Activated CD8-positive, alpha-beta T cell treated with anti-CD3 and anti-CD28 coated beads, Interleukin-2, amount 10 ng/mL, durations not matched to agents 7 days and 5 days (primary cell): ENCODE data around the gene PRDM15. TPM values are rescaled to one million over a fixed set of nuclear protein-coding genes. Genes with fewer than 3 reads are reported as not detected.
"Not testable (repeated sequence)": the region's sequence is repeated elsewhere in the genome, so short reads cannot be mapped to it uniquely, and the experiment has no call there.

Source experiments
- ATAC-seq: fragments of 150-1000 bp; cut with Tn5 transposase; one replicate; pipeline ENCODE4 v1.10.0; 2021; ENCODE audit warnings: moderate library complexity
- CTCF ChIA-PET: fragments of 350-600 bp; sonication (Branson Sonifier 250); formaldehyde crosslinking; loops from one replicate; lab custom pipeline; 2021; ENCODE audit warnings: antibody characterized with exemption; lab: Charles Lee
- POLR2A ChIA-PET: fragments of 350-600 bp; sonication (Branson Sonifier 250); formaldehyde crosslinking; loops from one replicate; lab custom pipeline; 2021; ENCODE audit warnings: antibody characterized with exemption; lab: Charles Lee
- DNase-seq: peaks from one replicate; pipeline ENCODE4 v3.0.0-alpha.2; 2020
- H3K27ac Mint-ChIP-seq: one replicate; pipeline ENCODE4 v1.8.0; 2021; ENCODE audit warnings: mild to moderate bottlenecking, mixed read lengths
- H3K27me3 Mint-ChIP-seq: one replicate; pipeline ENCODE4 v1.8.0; 2021; ENCODE audit warnings: low read depth, mixed read lengths
- H3K36me3 Mint-ChIP-seq: one replicate; pipeline ENCODE4 v1.8.0; 2021; ENCODE audit warnings: low read depth, mixed read lengths
- H3K4me1 Mint-ChIP-seq: one replicate; pipeline ENCODE4 v1.8.0; 2021; ENCODE audit warnings: low read depth, mixed read lengths
- H3K4me3 Mint-ChIP-seq: one replicate; pipeline ENCODE4 v1.8.0; 2021; ENCODE audit warnings: mild to moderate bottlenecking, mixed read lengths
- H3K9me3 Mint-ChIP-seq: one replicate; pipeline ENCODE4 v1.8.0; 2022; ENCODE audit warnings: mixed read lengths; ENCODE audit not compliant: insufficient read depth
- total RNA-seq, 2 experiments: library from RNA; stranded (reverse); gene quantifications; one replicate each; pipeline ENCODE4 v1.2.3, GENCODE V29; 2021

The PRDM15 gene
- total RNA-seq, 2 experiments from 2014 or later: 8.5 to 9.6 TPM

DNA sequence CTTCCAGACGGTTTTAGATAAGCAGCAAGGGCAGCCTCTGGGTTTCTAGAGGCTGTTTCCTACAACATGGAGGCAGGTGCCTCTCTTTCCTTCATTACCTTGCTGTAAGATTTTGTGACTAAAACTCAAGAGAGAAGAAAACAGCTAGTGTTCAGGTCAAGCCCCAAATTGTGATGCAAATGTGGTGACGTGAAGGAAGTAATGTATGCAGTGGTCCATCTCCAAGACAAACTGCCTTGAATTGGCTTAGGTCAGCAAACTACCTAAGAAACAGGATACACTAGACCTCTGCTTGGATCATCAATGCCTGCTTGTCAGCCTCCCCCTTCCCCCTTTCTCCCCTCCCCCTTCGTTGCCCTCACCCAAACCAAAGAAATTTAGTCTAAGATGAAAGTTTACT, 83.4 kb downstream of the PRDM15 start:
- H3K4me1 Mint-ChIP-seq: no peaks in the 10 kb centered on the region
- peaks cover 15% of the 10 kb centered on the region for H3K9me3 Mint-ChIP-seq
- no peak overlapping the region for H3K27ac Mint-ChIP-seq

GRCh38 chr21:41794600-41794999, 84.5 kb downstream of the PRDM15 start:
- H3K4me1 Mint-ChIP-seq: no peaks in the 10 kb centered on the region
- no peak overlapping the region for H3K4me3 Mint-ChIP-seq
- peaks cover 9% of the 10 kb centered on the region for H3K27me3 Mint-ChIP-seq
- peaks cover 3% of the 10 kb centered on the region for H3K36me3 Mint-ChIP-seq
- ATAC-seq (no peak), DNase-seq (no peak)
- peaks cover 15% of the 10 kb centered on the region for H3K9me3 Mint-ChIP-seq
- POLR2A ChIA-PET: interaction anchor here (0.6 kb wide), 1 partner anchor 9 kb away, joined by 3 read pairs; no protein-coding TSS in a partner anchor
- no peak overlapping the region for H3K27ac Mint-ChIP-seq
- CTCF ChIA-PET: no interaction called here

More for the DNA sequence above, 83.4 kb downstream of the PRDM15 start:
- ATAC-seq (no peak), DNase-seq (no peak)
- H3K4me3 Mint-ChIP-seq: no peak overlapping the region
- H3K27me3 Mint-ChIP-seq: peaks cover 4% of the 10 kb centered on the region
- POLR2A ChIA-PET: no interaction called here
- peaks cover 5% of the 10 kb centered on the region for H3K36me3 Mint-ChIP-seq
- CTCF ChIA-PET: no interaction called here

DNA sequence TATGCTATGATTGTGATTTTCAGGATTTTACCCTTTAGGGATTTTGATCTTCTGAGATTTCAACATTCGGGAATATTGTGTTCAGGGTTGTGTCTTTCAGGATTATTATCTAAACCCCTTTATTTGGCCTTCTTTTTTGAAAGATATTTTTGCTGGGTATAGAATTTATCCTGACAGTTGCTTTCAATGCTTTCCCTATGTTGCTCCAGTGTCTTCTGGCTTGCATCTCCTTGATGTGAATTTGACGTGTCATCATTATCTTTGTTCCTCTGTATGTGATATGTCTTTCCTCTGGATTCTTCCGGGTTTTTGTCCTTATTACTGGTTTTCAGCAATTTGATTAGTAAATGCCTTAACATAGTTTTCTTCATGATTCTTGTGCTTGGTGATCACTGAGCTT, 86.4 kb downstream of the PRDM15 start:
- CTCF ChIA-PET: interaction anchor here (1.7 kb wide), 1 partner anchor 24 kb away, joined by 4 read pairs; no protein-coding TSS in a partner anchor
- POLR2A ChIA-PET: no interaction called here
- no peaks in the 10 kb centered on the region for H3K4me1 Mint-ChIP-seq

GRCh38 chr21:41786509-41786987, 92.6 kb downstream of the PRDM15 start:
- CTCF ChIA-PET: interaction anchor here (0.6 kb wide), 1 partner anchor 151 kb away, joined by 3 read pairs; no protein-coding TSS in a partner anchor
- no peak for ATAC-seq
- POLR2A ChIA-PET: no interaction called here
- peaks cover 4% of the 10 kb centered on the region for H3K4me1 Mint-ChIP-seq
- H3K9me3 Mint-ChIP-seq: peaks cover 3% of the 10 kb centered on the region
- peaks cover 32% of the 10 kb centered on the region for H3K27me3 Mint-ChIP-seq
- DNase-seq: no peak
- H3K4me3 Mint-ChIP-seq: no peak overlapping the region
- H3K36me3 Mint-ChIP-seq: no peaks in the 10 kb centered on the region
- H3K27ac Mint-ChIP-seq: no peak overlapping the region

More for the DNA sequence above, 86.4 kb downstream of the PRDM15 start:
- Mint-ChIP-seq H3K36me3 (no peaks in the 10 kb centered on the region), H3K27ac (no peak overlapping the region), H3K9me3 (peaks cover 15% of the 10 kb centered on the region), H3K27me3 (peaks cover 14% of the 10 kb centered on the region), H3K4me3 (no peak overlapping the region)
- ATAC-seq: no peak
- DNase-seq: no peak

- H3K27ac Mint-ChIP-seq, CTCF ChIA-PET, ATAC-seq, DNase-seq, H3K4me1 Mint-ChIP-seq, H3K4me3 Mint-ChIP-seq, H3K9me3 Mint-ChIP-seq, H3K36me3 Mint-ChIP-seq: not testable (repeated sequence)
- POLR2A ChIA-PET: interaction anchor here (0.6 kb wide), 2 partner anchors 9 to 60 kb away, joined by 3 read pairs; no protein-coding TSS in a partner anchor
- peaks cover 37% of the 10 kb centered on the region for H3K27me3 Mint-ChIP-seq
Measured at GRCh38 chr21:41785262-41785661, 93.9 kb downstream of the PRDM15 start.

GRCh38 chr21:41784456-41785102, 94.6 kb downstream of the PRDM15 start:
- Mint-ChIP-seq H3K27me3 (peaks cover 35% of the 10 kb centered on the region), H3K4me3 (no peak overlapping the region), H3K9me3 (no peaks in the 10 kb centered on the region), H3K27ac (no peak overlapping the region), H3K36me3 (no peaks in the 10 kb centered on the region), H3K4me1 (peaks cover 4% of the 10 kb centered on the region)
- POLR2A ChIA-PET: interaction anchor here (0.6 kb wide), 1 partner anchor 59 kb away, joined by 3 read pairs; no protein-coding TSS in a partner anchor
- CTCF ChIA-PET: no interaction called here
- no peak for ATAC-seq
- DNase-seq: no peak

DNA sequence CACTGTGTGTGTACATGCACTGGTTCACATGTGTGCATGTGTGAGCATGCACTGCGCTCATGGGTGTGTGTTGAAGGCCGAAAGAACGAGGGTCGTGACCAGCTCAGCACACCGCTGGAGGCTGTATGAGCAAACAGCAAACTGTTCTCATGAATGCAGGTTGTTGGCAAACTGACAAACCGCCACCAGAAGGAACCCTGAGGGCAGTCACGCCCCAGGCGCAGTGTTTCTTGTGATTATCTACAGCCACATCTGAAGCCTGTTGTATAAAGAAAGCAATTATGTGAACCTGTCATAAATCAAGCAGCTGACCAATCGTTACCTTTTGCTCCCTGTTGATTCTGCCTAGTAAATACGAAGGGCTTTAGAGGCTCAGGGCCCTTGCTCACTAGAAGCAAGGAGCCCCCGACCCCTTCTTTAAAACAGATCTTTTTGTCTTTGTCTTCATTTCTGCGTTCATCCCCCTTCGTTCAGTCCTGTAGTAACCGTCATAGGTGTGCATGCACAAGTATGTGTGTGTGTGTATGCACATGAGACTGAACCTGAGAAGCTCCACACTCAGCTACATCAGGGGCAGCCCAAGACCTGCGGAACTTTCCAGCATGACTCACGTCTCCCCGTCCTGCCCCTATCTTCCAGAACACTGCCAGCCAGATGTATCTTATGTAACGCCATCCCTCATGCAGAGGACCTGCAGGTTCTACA, 95.5 kb downstream of the PRDM15 start:
- H3K27ac Mint-ChIP-seq: no peak overlapping the region
- POLR2A ChIA-PET: no interaction called here
- CTCF ChIA-PET: no interaction called here
- no peak overlapping the region for H3K4me3 Mint-ChIP-seq
- H3K9me3 Mint-ChIP-seq: no peaks in the 10 kb centered on the region
- ATAC-seq: no peak
- H3K36me3 Mint-ChIP-seq: no peaks in the 10 kb centered on the region
- peak; percentile 40 for DNase-seq
- peaks cover 39% of the 10 kb centered on the region for H3K27me3 Mint-ChIP-seq
- H3K4me1 Mint-ChIP-seq: peaks cover 4% of the 10 kb centered on the region

GRCh38 chr21:41781050-41781410, 98.1 kb downstream of the PRDM15 start:
- Mint-ChIP-seq H3K9me3 (no peaks in the 10 kb centered on the region), H3K36me3 (no peaks in the 10 kb centered on the region), H3K27me3 (peaks cover 34% of the 10 kb centered on the region), H3K27ac (no peak overlapping the region), H3K4me3 (no peak overlapping the region), H3K4me1 (peaks cover 4% of the 10 kb centered on the region)
- no peak for ATAC-seq
- ChIA-PET POLR2A (no interaction called here), CTCF (no interaction called here)
- no peak for DNase-seq

DNA sequence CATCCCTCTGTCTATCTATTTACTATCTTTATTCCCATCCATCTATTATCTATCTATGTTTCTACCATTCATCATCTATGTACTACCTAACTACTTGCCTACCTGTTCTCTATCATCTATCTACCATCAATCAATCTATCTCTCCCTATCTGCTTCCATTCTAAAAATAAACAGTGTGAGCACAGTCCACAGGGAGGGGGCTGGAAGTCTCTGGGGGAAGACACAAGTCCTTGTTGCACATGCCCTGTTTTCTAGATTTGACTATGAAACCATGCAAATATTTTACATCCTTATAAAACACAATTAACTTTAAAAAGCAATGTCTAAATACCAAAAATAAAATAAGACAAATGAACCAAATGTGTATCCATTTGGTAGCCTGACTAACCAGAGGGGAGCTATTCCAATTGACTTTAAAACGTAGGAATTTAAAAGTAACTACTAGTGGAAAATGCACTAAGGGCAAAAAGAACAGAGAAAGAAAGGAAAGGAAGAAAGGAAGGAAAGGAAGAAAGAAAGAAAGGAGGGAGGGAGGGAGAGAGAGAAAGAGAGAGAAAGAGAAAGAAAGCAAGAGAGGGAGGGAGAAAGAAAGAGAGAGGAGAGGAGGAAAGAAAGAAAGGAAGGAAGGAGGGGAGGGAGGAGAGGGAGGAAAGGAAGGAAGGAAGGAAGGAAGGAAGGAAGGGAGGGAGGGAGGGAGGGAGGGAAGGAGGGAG, 98.7 kb downstream of the PRDM15 start:
- peaks cover 4% of the 10 kb centered on the region for H3K4me1 Mint-ChIP-seq
- DNase-seq (no peak), ATAC-seq (no peak)
- ChIA-PET CTCF (no interaction called here), POLR2A (no interaction called here)
- no peak overlapping the region for H3K4me3 Mint-ChIP-seq
- H3K36me3 Mint-ChIP-seq: no peaks in the 10 kb centered on the region
- H3K9me3 Mint-ChIP-seq: no peaks in the 10 kb centered on the region
- peaks cover 39% of the 10 kb centered on the region for H3K27me3 Mint-ChIP-seq
- H3K27ac Mint-ChIP-seq: no peak overlapping the region

- H3K36me3 Mint-ChIP-seq: no peaks in the 10 kb centered on the region
- no peak overlapping the region for H3K4me3 Mint-ChIP-seq
- CTCF ChIA-PET: no interaction called here
- no peaks in the 10 kb centered on the region for H3K9me3 Mint-ChIP-seq
- peaks cover 44% of the 10 kb centered on the region for H3K27me3 Mint-ChIP-seq
- H3K4me1 Mint-ChIP-seq: peaks cover 4% of the 10 kb centered on the region
- H3K27ac Mint-ChIP-seq: no peak overlapping the region
- POLR2A ChIA-PET: no interaction called here
- no peak for DNase-seq
- ATAC-seq: no peak
Measured at GRCh38 chr21:41779659-41780058, 99.5 kb downstream of the PRDM15 start.

GRCh38 chr21:41778930-41779600, 100.1 kb downstream of the PRDM15 start:
- H3K9me3 Mint-ChIP-seq: no peaks in the 10 kb centered on the region
- peaks cover 48% of the 10 kb centered on the region for H3K27me3 Mint-ChIP-seq
- H3K36me3 Mint-ChIP-seq: no peaks in the 10 kb centered on the region
- CTCF ChIA-PET: interaction anchor here (1.7 kb wide), 1 partner anchor 10 kb away, joined by 6 read pairs; no protein-coding TSS in a partner anchor
- H3K27ac Mint-ChIP-seq: no peak overlapping the region
- no peak for DNase-seq
- POLR2A ChIA-PET: no interaction called here
- H3K4me1 Mint-ChIP-seq: peaks cover 4% of the 10 kb centered on the region
- H3K4me3 Mint-ChIP-seq: no peak overlapping the region
- no peak for ATAC-seq
